Tibial nerve (tissue), 3 donors: ENCODE data around the gene ADAD2.

Experiments used
- POLR2A ChIP-seq, 2 donors: fragments of 450-650 bp; IDR thresholded peaks; one replicate each; pipeline ENCODE4 v1.6.1; 2017; ENCODE audit warnings: antibody characterized with exemption in 2 of 2, mild to moderate bottlenecking in 2 of 2, moderate library complexity in 2 of 2
- TF ChIP-seq, protein P1 (sequence below), 5 experiments: fragments of 200-600 bp in 3 of 5; fragments of 450-650 bp in 2 of 5; sonication (generic) in 3 of 5; IDR thresholded peaks; one replicate each; pipeline ENCODE4 v1.5.1; 2016 to 2019; ENCODE audit warnings: antibody characterized with exemption in 5 of 5, mild to moderate bottlenecking in 3 of 5, moderate library complexity in 2 of 5

DNA sequence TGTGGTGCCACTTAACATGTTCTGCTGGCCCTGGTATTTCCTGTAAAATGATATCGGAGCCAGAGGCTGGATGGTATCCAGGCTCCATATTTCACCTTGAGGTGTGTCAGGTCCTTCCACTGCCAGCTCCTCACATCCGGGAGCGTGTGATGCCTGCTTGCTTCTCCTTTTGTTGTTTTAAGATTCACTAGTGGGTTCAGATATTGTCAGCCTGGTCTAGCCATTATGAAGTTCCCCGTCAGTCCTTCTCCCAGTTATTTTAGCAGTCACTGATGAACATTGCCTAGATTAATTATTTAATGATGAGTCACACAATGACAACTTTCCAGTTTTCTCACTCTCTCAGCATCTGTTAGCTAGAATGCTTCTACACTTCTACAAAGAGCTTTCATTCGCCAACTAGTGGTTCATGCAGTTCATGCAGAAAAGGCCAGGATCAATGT is 34.6 kb upstream of the ADAD2 start:
- TF ChIP-seq, protein P1, sequence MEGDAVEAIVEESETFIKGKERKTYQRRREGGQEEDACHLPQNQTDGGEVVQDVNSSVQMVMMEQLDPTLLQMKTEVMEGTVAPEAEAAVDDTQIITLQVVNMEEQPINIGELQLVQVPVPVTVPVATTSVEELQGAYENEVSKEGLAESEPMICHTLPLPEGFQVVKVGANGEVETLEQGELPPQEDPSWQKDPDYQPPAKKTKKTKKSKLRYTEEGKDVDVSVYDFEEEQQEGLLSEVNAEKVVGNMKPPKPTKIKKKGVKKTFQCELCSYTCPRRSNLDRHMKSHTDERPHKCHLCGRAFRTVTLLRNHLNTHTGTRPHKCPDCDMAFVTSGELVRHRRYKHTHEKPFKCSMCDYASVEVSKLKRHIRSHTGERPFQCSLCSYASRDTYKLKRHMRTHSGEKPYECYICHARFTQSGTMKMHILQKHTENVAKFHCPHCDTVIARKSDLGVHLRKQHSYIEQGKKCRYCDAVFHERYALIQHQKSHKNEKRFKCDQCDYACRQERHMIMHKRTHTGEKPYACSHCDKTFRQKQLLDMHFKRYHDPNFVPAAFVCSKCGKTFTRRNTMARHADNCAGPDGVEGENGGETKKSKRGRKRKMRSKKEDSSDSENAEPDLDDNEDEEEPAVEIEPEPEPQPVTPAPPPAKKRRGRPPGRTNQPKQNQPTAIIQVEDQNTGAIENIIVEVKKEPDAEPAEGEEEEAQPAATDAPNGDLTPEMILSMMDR (IDR thresholded peaks at IDR 0.05) = no peak
- TF ChIP-seq POLR2A (IDR thresholded peaks at IDR 0.05) = no peak
